Measurements from ENCODE around the gene ADH7. TPM values are rescaled to one million over a fixed set of nuclear protein-coding genes. Genes with fewer than 3 reads are reported as not detected.

The ADH7 gene
- total and polyA plus RNA-seq, 9 of the 15 experiments (the other 6 are each of a cell fraction or from before 2014, with no cell fraction given): not detected

- Histone ChIP-seq H4K20me1 (replicated peaks; ENCODE audit: control insufficient read depth, insufficient read depth, low read length) (no peaks in the 10 kb centered on the region), H3K4me2 (ENCODE audit: insufficient read depth, low read length) (no peak overlapping the region), H3K27ac (ENCODE audit: extremely low read depth, low read depth, low read length) (no peak overlapping the region), H3K4me3 (no peak overlapping the region), H3K9ac (ENCODE audit: insufficient read depth in 1 of 2, low read depth in 2 of 2, low read length in 2 of 2) (no peak overlapping the region), H3K4me1 (replicated peaks in 1 of 2; ENCODE audit: control insufficient read depth in 2 of 2, insufficient read depth in 2 of 2, low read length in 2 of 2) (no peaks in the 10 kb centered on the region), H3K79me2 (ENCODE audit: control insufficient read depth, insufficient read depth, low read length) (no peaks in the 10 kb centered on the region), H3K9me1 (ENCODE audit: control insufficient read depth, insufficient read depth, low read length) (no peaks in the 10 kb centered on the region), H3K27me3 (ENCODE audit: control insufficient read depth in 2 of 2, insufficient read depth in 2 of 2, low read length in 2 of 2) (no peaks in the 10 kb centered on the region), H3K9me3 (replicated peaks; ENCODE audit: control insufficient read depth, insufficient read depth, low read depth, low read length) (no peaks in the 10 kb centered on the region), H2AFZ (ENCODE audit: low read depth, low read length) (no peak overlapping the region), H3K36me3 (ENCODE audit: control insufficient read depth, insufficient read depth, low read length) (no peaks in the 10 kb centered on the region)
- intact Hi-C loops (cut with micrococcal nuclease): no loop called here
- ATAC-seq: no peak
- POLR2A ChIA-PET: no interaction called here
- in situ Hi-C loops (cut with MboI): no loop called here
- no TSS peak for BruUV-seq (replicated peaks)
- CTCF ChIA-PET (ENCODE audit: low intra/inter-chr PET ratio): no interaction called here
- no peak for DNase-seq (ENCODE audit: extremely low read depth in 1 of 4, low spot score in 3 of 4)
- no peak for FAIRE-seq
- TF ChIP-seq HNRNPL (IDR thresholded peaks at IDR 0.05; ENCODE audit: low read depth, low read length) (no peak), PREB (CRISPR knock-in tag; IDR thresholded peaks at IDR 0.05) (no peak), ZBTB5 (IDR thresholded peaks at IDR 0.05) (no peak), BCLAF1 (IDR thresholded peaks at IDR 0.05; ENCODE audit: borderline replicate concordance in 1 of 2, control insufficient read depth in 1 of 2, low read depth in 2 of 2, low read length in 1 of 2) (no peak), RFX7 (CRISPR knock-in tag; IDR thresholded peaks at IDR 0.05) (no peak), BRF2 (IDR thresholded peaks at IDR 0.05; ENCODE audit: borderline replicate concordance, insufficient read depth, insufficient read length) (no peak), FOS (IDR thresholded peaks at IDR 0.05; ENCODE audit: extremely low read depth, insufficient read length) (no peak), ZNF511 (CRISPR knock-in tag; IDR thresholded peaks at IDR 0.05) (no peak), HOMEZ (CRISPR knock-in tag; IDR thresholded peaks at IDR 0.05) (no peak), ZNF507 (tag; conservative IDR thresholded peaks at IDR 0.05) (no peak), XRCC3 (IDR thresholded peaks at IDR 0.05) (no peak), MCM2 (IDR thresholded peaks at IDR 0.05; ENCODE audit: low read depth) (no peak), ELF4 (CRISPR knock-in tag; IDR thresholded peaks at IDR 0.05) (no peak), SMAD3 (CRISPR knock-in tag; conservative IDR thresholded peaks at IDR 0.05) (no peak)
Measured at GRCh38 chr4:99430106-99430505, 5.0 kb downstream of the ADH7 start.
